Colonic mucosa (tissue), 4 donors: ENCODE data around the gene RGN. TPM values are rescaled to one million over a fixed set of nuclear protein-coding genes. Genes with fewer than 3 reads are reported as not detected.

Experiments
- DNase-seq: peaks from one replicate; pipeline ENCODE4 v3.0.0-alpha.2; 2020
- H3K27ac ChIP-seq: fragments of 200-600 bp; one replicate; pipeline ENCODE4 v1.8.0; 2021
- H3K27me3 ChIP-seq: fragments of 200-600 bp; one replicate; pipeline ENCODE4 v1.8.0; 2021
- H3K36me3 ChIP-seq: fragments of 200-600 bp; one replicate; pipeline ENCODE4 v1.8.0; 2021
- H3K4me1 ChIP-seq: fragments of 200-600 bp; one replicate; pipeline ENCODE4 v1.8.0; 2021; ENCODE audit warnings: mild to moderate bottlenecking
- H3K4me3 ChIP-seq: fragments of 200-600 bp; one replicate; pipeline ENCODE4 v1.8.0; 2021
- H3K9ac ChIP-seq, 2 donors: one replicate each; pipeline ENCODE4 v1.7.0; 2013; ENCODE audit warnings: control low read depth in 2 of 2, low read depth in 2 of 2, low read length in 2 of 2
- H3K9me3 ChIP-seq: fragments of 200-600 bp; one replicate; pipeline ENCODE4 v1.8.0; 2021
- intact Hi-C: fragments of 100-400 bp; cut with DNase I; formaldehyde crosslinking; loops from one replicate; pipeline ENCODE4 v1.14.1; 2022
- total RNA-seq, 2 donors: library from RNA; stranded (reverse); fragmentation: NEBNext Ultra II Directional in 1 of 2; extraction: Animal tissue kit (Norgen Biotek cat#: 25700) in 1 of 2; gene quantifications; one replicate each; pipeline ENCODE4 v1.2.1, GENCODE V29; 2021
- TF ChIP-seq, protein P1 (sequence below): fragments of 200-600 bp; IDR thresholded peaks from one replicate; pipeline ENCODE4 v1.8.0; 2022; ENCODE audit warnings: antibody characterized with exemption, mild to moderate bottlenecking
- donor health status: healthy.
- donor health status: DM: no; HTN: no; CAD: no.
- donor health status: DM: no; HTN: no; CAD: no.

RGN gene
- total RNA-seq, 2 donors from 2014 or later: 0.88 to 0.89 TPM

DNA sequence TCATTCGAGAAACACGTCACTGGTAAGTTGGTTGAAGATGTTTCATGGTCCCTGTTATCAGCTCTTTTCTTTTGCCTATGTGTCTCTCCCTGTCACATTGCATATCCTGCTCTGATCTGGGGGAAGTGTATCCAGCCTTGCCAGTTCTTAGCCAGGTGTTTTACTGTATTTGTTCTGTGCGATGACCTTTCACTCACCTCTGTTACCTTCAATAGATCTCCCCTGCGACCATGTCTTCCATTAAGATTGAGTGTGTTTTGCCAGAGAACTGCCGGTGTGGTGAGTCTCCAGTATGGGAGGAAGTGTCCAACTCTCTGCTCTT, 2.6 kb downstream of the RGN start:
- Histone ChIP-seq H3K4me3 (no peak overlapping the region), H3K4me1 (no peaks in the 10 kb centered on the region), H3K27me3 (no peaks in the 10 kb centered on the region), H3K9ac (no peak overlapping the region), H3K9me3 (no peaks in the 10 kb centered on the region), H3K36me3 (no peaks in the 10 kb centered on the region), H3K27ac (no peak overlapping the region)
- DNase-seq: no peak
- intact Hi-C loops: no loop called here
- TF ChIP-seq, protein P1, sequence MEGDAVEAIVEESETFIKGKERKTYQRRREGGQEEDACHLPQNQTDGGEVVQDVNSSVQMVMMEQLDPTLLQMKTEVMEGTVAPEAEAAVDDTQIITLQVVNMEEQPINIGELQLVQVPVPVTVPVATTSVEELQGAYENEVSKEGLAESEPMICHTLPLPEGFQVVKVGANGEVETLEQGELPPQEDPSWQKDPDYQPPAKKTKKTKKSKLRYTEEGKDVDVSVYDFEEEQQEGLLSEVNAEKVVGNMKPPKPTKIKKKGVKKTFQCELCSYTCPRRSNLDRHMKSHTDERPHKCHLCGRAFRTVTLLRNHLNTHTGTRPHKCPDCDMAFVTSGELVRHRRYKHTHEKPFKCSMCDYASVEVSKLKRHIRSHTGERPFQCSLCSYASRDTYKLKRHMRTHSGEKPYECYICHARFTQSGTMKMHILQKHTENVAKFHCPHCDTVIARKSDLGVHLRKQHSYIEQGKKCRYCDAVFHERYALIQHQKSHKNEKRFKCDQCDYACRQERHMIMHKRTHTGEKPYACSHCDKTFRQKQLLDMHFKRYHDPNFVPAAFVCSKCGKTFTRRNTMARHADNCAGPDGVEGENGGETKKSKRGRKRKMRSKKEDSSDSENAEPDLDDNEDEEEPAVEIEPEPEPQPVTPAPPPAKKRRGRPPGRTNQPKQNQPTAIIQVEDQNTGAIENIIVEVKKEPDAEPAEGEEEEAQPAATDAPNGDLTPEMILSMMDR: no peak

GRCh38 chrX:47091149-47091775, 13.0 kb downstream of the RGN start:
- DNase-seq: no peak
- no peaks in the 10 kb centered on the region for H3K9me3 ChIP-seq
- H3K27me3 ChIP-seq: no peaks in the 10 kb centered on the region
- intact Hi-C loops: loop anchor here (5.0 kb wide), 1 partner anchor 334 kb away; the partner anchor contains the start of gene SLC9A7
- H3K36me3 ChIP-seq: no peaks in the 10 kb centered on the region
- H3K9ac ChIP-seq: no peak overlapping the region
- H3K4me1 ChIP-seq: no peaks in the 10 kb centered on the region
- TF ChIP-seq, protein P1: no peak
- no peak overlapping the region for H3K4me3 ChIP-seq
- no peak overlapping the region for H3K27ac ChIP-seq

GRCh38 chrX:47093248-47093647, 15.0 kb downstream of the RGN start:
- H3K36me3 ChIP-seq: no peaks in the 10 kb centered on the region
- no peaks in the 10 kb centered on the region for H3K27me3 ChIP-seq
- no peak overlapping the region for H3K27ac ChIP-seq
- no peak overlapping the region for H3K9ac ChIP-seq
- H3K4me1 ChIP-seq: no peaks in the 10 kb centered on the region
- no peaks in the 10 kb centered on the region for H3K9me3 ChIP-seq
- TF ChIP-seq, protein P1: no peak
- no peak overlapping the region for H3K4me3 ChIP-seq
- intact Hi-C loops: loop anchor here (5.0 kb wide), 1 partner anchor 336 kb away; the partner anchor contains the start of gene SLC9A7
- no peak for DNase-seq

DNA sequence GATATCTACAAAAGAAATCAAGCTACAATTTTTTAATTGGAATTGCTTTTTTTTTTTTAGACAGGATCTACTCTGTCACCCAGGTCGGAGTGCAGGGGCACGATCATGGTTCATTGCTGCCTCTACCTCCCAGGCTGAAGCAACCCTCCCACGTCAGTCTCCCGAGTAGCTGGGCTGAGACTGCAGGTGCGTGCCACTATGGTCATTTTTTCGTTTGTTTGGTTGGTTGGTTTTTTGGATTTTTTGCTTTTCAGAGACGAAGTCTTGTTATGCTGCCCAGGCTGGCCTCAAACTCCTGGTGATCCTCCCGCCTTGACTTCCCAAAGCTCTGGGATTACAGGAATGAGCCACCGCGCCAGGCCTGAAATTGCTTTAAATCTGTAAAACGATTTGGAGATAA, 15.6 kb downstream of the RGN start:
- TF ChIP-seq, protein P1: no peak
- H3K27ac ChIP-seq: no peak overlapping the region
- no peak overlapping the region for H3K9ac ChIP-seq
- H3K27me3 ChIP-seq: no peaks in the 10 kb centered on the region
- H3K9me3 ChIP-seq: no peaks in the 10 kb centered on the region
- no peak overlapping the region for H3K4me3 ChIP-seq
- DNase-seq: no peak
- H3K36me3 ChIP-seq: no peaks in the 10 kb centered on the region
- H3K4me1 ChIP-seq: no peaks in the 10 kb centered on the region
- intact Hi-C loops: loop anchor here (5.0 kb wide), 1 partner anchor 337 kb away; the partner anchor contains the start of gene SLC9A7

DNA sequence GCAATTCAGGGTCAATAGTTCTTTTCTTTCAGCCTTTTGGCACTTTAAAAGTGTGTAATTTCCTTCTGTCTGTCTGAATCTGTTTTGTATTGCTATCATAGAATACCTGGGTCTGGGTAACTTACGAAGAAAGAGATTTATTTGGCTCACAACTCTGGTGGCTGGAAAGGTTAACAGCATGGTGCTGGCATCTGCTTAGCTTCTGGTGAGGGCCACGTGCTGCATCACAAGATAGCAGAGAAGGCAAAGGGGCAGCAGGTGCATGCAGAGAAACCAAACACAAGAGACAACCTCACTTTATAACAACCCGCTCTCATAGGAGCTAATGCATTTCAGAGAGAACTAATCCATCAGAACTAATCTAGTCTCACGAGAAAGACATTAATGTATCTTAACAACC, 18.8 kb downstream of the RGN start:
- Histone ChIP-seq H3K9me3 (no peaks in the 10 kb centered on the region), H3K4me1 (no peaks in the 10 kb centered on the region), H3K9ac (no peak overlapping the region), H3K27me3 (no peaks in the 10 kb centered on the region), H3K36me3 (no peaks in the 10 kb centered on the region), H3K4me3 (no peak overlapping the region), H3K27ac (no peak overlapping the region)
- no peak for DNase-seq
- TF ChIP-seq, protein P1: no peak
- intact Hi-C loops: no loop called here
